ENCODE results near the gene KCMF1. TPM values are rescaled to one million over a fixed set of nuclear protein-coding genes. Genes with fewer than 3 reads are reported as not detected.

Gene KCMF1
- total RNA-seq, 1 experiment from 2014 or later, result 163 TPM

DNA sequence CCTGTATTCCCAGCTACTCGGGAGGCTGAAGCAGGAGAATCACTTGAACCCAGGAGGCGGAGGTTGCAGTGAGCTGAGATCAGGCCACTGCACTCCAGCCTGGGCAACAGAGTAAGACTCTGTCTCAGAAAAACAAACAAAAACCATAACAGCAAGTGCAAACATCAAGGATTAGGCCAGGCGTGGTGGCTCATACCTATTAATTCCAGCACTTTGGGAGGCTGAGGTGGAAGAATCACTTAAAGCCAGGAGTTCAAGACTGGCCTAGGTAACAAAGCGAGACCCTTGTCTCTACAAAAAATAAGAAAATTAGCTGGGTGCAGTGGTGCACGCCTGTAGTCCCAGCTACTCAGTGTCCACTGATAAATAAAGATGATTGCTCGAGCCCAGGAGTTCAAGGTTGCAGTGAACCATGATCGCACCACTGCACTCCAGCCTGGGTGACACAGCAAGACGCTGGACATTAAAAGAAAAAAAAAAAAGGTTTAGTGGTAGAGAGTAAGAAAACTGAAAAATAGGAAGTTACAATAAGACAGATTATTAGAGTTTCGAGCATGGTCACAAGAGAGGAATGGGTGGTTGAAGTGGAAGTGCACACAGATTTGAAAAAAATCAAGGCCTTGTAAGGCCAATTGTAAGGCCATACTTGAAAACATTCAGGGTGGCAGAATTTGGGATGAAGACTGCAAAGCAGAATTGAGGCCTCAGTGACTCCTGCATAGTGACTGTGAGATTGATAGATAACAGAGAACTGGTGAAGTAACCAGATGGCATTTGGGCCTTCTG lies 6.4 kb upstream of the KCMF1 start:
- no peak for TF ChIP-seq TCF7L2 (IDR thresholded peaks at IDR 0.05; ENCODE audit: low read depth, low read length)
- TF ChIP-seq CTCF (IDR thresholded peaks at IDR 0.05), result no peak
- no peak for TF ChIP-seq REST (IDR thresholded peaks at IDR 0.05; ENCODE audit: insufficient read depth in 1 of 2, low read depth in 2 of 2, low read length in 1 of 2)
- no peak for TF ChIP-seq POLR2AphosphoS5 (IDR thresholded peaks at IDR 0.05; ENCODE audit: low read depth, low read length)
- TF ChIP-seq SIN3A (IDR thresholded peaks at IDR 0.05; ENCODE audit: borderline replicate concordance, insufficient read depth, low read depth, low read length), result no peak
- CTCF ChIA-PET, result interaction anchor here (1.0 kb wide), 1 partner anchor 39 kb away, joined by 4 read pairs; no protein-coding TSS in a partner anchor
- Histone ChIP-seq H3K27ac (ENCODE audit: low read length) (0 out of 2 replicates have a peak overlapping the region, but pooled peaks have one; percentile 39), H3K36me3 (ENCODE audit: control insufficient read depth, insufficient read depth, low read length) (no peaks in the 10 kb centered on the region; the same call in 1 of the 2 replicates), H3K27me3 (ENCODE audit: control insufficient read depth, insufficient read depth, low read length) (no peaks in the 10 kb centered on the region), H3K4me1 (ENCODE audit: control insufficient read depth, insufficient read depth, low read length) (peaks cover 42% of the 10 kb centered on the region), H3K4me3 (ENCODE audit: low read depth in 2 of 2, low read length in 2 of 2) (no peak overlapping the region), H3K9me3 (ENCODE audit: control insufficient read depth, insufficient read depth, low read depth, low read length) (no peaks in the 10 kb centered on the region)
- in situ Hi-C loops (cut with HindIII; ENCODE audit: low pct_unique_long_range_greater_than_20kb, low sequenced_read_pairs) (no loop called here), intact Hi-C loops (cut with micrococcal nuclease; ENCODE audit: unreplicated experiment) (no loop called here)
- ATAC-seq (no peak), DNase-seq (ENCODE audit: low read depth, low spot score) (no peak)
- POLR2A ChIA-PET, result no interaction called here
- BruUV-seq (replicated peaks), result no TSS peak

- H3K4me3 ChIP-seq (ENCODE audit: low read depth in 2 of 2, low read length in 2 of 2), result no peak overlapping the region
- no peaks in the 10 kb centered on the region for H3K27me3 ChIP-seq (ENCODE audit: control insufficient read depth, insufficient read depth, low read length)
- no peak for DNase-seq (ENCODE audit: low read depth, low spot score)
- BruUV-seq (replicated peaks), result no TSS peak
- no peaks in the 10 kb centered on the region; the same call in none of the 2 replicates for H3K36me3 ChIP-seq (ENCODE audit: control insufficient read depth, insufficient read depth, low read length)
- CTCF ChIA-PET, result interaction anchor here (1.0 kb wide), 1 partner anchor 39 kb away, joined by 4 read pairs; no protein-coding TSS in a partner anchor
- TF ChIP-seq TCF7L2 (IDR thresholded peaks at IDR 0.05; ENCODE audit: low read depth, low read length) (no peak), REST (IDR thresholded peaks at IDR 0.05; ENCODE audit: insufficient read depth in 1 of 2, low read depth in 2 of 2, low read length in 1 of 2) (no peak), POLR2AphosphoS5 (IDR thresholded peaks at IDR 0.05; ENCODE audit: low read depth, low read length) (peak; percentile 51; the same call in 1 of the 2 replicates)
- ATAC-seq, result no peak
- in situ Hi-C loops (cut with HindIII; ENCODE audit: low pct_unique_long_range_greater_than_20kb, low sequenced_read_pairs), result no loop called here
- POLR2A ChIA-PET, result no interaction called here
- H3K9me3 ChIP-seq (ENCODE audit: control insufficient read depth, insufficient read depth, low read depth, low read length), result no peaks in the 10 kb centered on the region
- 0 out of 2 replicates have a peak overlapping the region, but pooled peaks have one; percentile 39 for H3K27ac ChIP-seq (ENCODE audit: low read length)
- intact Hi-C loops (cut with micrococcal nuclease; ENCODE audit: unreplicated experiment), result no loop called here
- peaks cover 37% of the 10 kb centered on the region for H3K4me1 ChIP-seq (ENCODE audit: control insufficient read depth, insufficient read depth, low read length)
Measured at GRCh38 chr2:84965192-84965516, 5.8 kb upstream of the KCMF1 start.
